CD1c-positive myeloid dendritic cell (primary cell): ENCODE results near the gene MEIS2.

Source experiments
- DNase-seq: peaks from one replicate; pipeline ENCODE4 v3.0.0-alpha.2; 2016; ENCODE audit errors: extremely low spot score

MEIS2 gene

GRCh38 chr15:37100109-37100965 lies at the start of gene MEIS2:
Gene MEIS2, minus strand, starts transcription at chr15:37100549. Its CDS starts 1,083 bp downstream, at chr15:37099466.
- peak; percentile 32 for DNase-seq

- no peak for DNase-seq
Observed at GRCh38 chr15:37149146-37149545, 48.8 kb upstream of the MEIS2 start.

GRCh38 chr15:37148714-37149113 lies 48.4 kb upstream of the MEIS2 start:
- DNase-seq = no peak

- DNase-seq = no peak
Observed at GRCh38 chr15:37143351-37143750, 43.0 kb upstream of the MEIS2 start.

- no peak for DNase-seq
Observed at GRCh38 chr15:37142371-37142770, 42.0 kb upstream of the MEIS2 start.

- DNase-seq = no peak
Observed at GRCh38 chr15:37140531-37141058, 40.2 kb upstream of the MEIS2 start.

GRCh38 chr15:37138591-37139215 lies 38.4 kb upstream of the MEIS2 start:
- no peak for DNase-seq

- no peak for DNase-seq
Observed at GRCh38 chr15:37137221-37137620, 36.9 kb upstream of the MEIS2 start.

GRCh38 chr15:37136666-37137065 lies 36.3 kb upstream of the MEIS2 start:
- no peak for DNase-seq

- no peak for DNase-seq
Observed at GRCh38 chr15:37135225-37135624, 34.9 kb upstream of the MEIS2 start.

GRCh38 chr15:37134699-37135131 lies 34.4 kb upstream of the MEIS2 start:
- DNase-seq = peak; percentile 26

- DNase-seq = no peak
Observed at GRCh38 chr15:37134244-37134643, 33.9 kb upstream of the MEIS2 start.

- no peak for DNase-seq
Observed at GRCh38 chr15:37133602-37134001, 33.3 kb upstream of the MEIS2 start.

- DNase-seq = no peak
Observed at GRCh38 chr15:37132826-37133417, 32.6 kb upstream of the MEIS2 start.

GRCh38 chr15:37131621-37132020 lies 31.3 kb upstream of the MEIS2 start:
- DNase-seq = no peak

GRCh38 chr15:37130356-37130755 lies 30.0 kb upstream of the MEIS2 start:
- DNase-seq = no peak

- no peak for DNase-seq
Observed at GRCh38 chr15:37125143-37125542, 24.8 kb upstream of the MEIS2 start.

GRCh38 chr15:37124331-37124730 lies 24.0 kb upstream of the MEIS2 start:
- DNase-seq = no peak

GRCh38 chr15:37122703-37123102 lies 22.4 kb upstream of the MEIS2 start:
- DNase-seq = no peak

GRCh38 chr15:37121492-37121891 lies 21.1 kb upstream of the MEIS2 start:
- no peak for DNase-seq

- no peak for DNase-seq
Observed at GRCh38 chr15:37117030-37117429, 16.7 kb upstream of the MEIS2 start.

- no peak for DNase-seq
Observed at GRCh38 chr15:37115538-37115937, 15.2 kb upstream of the MEIS2 start.
